GM12878 (cell line): ENCODE results near the gene ELFN2. TPM values are rescaled to one million over a fixed set of nuclear protein-coding genes. Genes with fewer than 3 reads are reported as not detected.

Experiments
- ATAC-seq: fragments of 200-7000 bp; cut with Tn5 transposase; 3 replicates; pipeline ENCODE4 v1.9.1; 2020; ENCODE audit warnings: mild to moderate bottlenecking, moderate library complexity
- BruUV-seq: library from RNA; stranded (reverse); fragments of 400-500 nt; replicated peaks from 2 replicates; lab custom pipeline; 2021; lab: Mats Ljungman, UMichigan
- CTCF ChIA-PET: fragments of 300-600 bp; sonication (Branson Sonifier 250); formaldehyde crosslinking; extraction: SDS; loops from one replicate; lab custom pipeline; 2021; ENCODE audit warnings: inconsistent platforms; lab: Yijun Ruan, JAX
- POLR2A ChIA-PET: fragments of 350-600 bp; formaldehyde crosslinking; extraction: SDS; loops from one replicate; lab custom pipeline; 2021; ENCODE audit warnings: inconsistent platforms; lab: Charles Lee
- RAD21 ChIA-PET: fragments of 300-600 bp; sonication (Branson Sonifier 250); formaldehyde crosslinking; loops from one replicate; lab custom pipeline; 2023; ENCODE audit warnings: antibody characterized with exemption; ENCODE audit not compliant: unreplicated experiment; lab: Charles Lee
- SMC1A ChIA-PET: fragments of 300-600 bp; sonication (Branson Sonifier 250); formaldehyde crosslinking; loops from one replicate; lab custom pipeline; 2023; ENCODE audit not compliant: unreplicated experiment, uncharacterized antibody; lab: Charles Lee
- DNase-seq: peaks from one replicate; pipeline ENCODE4 v3.0.0-alpha.2; 2011; ENCODE audit warnings: low read depth, low spot score
- FAIRE-seq: peaks from 3 replicates; lab custom pipeline; 2011; peaks lifted over from hg19 to GRCh38; lab: Jason Lieb, UNC
- H2AFZ ChIP-seq: 2 replicates; pipeline ENCODE4 v1.6.0; 2011; ENCODE audit warnings: low read depth, low read length, control low read depth; ENCODE audit not compliant: control insufficient read depth
- H3K27ac ChIP-seq: 2 replicates; pipeline ENCODE4 v1.5.1; 2011; ENCODE audit warnings: control low read depth; ENCODE audit not compliant: control insufficient read depth, insufficient read depth
- H3K27me3 ChIP-seq, 2 experiments: replicated peaks in 1 of 2; 2 replicates each; pipeline versions ENCODE4 v1.6.0 to v1.6.1; 2011; ENCODE audit warnings: low read length in 1 of 2; ENCODE audit not compliant: control insufficient read depth in 2 of 2, insufficient read depth in 2 of 2
- H3K36me3 ChIP-seq, 2 experiments: 2 replicates each; pipeline ENCODE4 v1.5.1; 2011; ENCODE audit warnings: low read length in 1 of 2; ENCODE audit not compliant: control insufficient read depth in 2 of 2, insufficient read depth in 2 of 2
- H3K4me1 ChIP-seq: 2 replicates; pipeline ENCODE4 v1.6.1; 2011; ENCODE audit warnings: mild to moderate bottlenecking, low read length, moderate library complexity, mixed read lengths; ENCODE audit not compliant: control insufficient read depth, insufficient read depth
- H3K4me2 ChIP-seq: 2 replicates; pipeline ENCODE4 v1.6.0; 2011; ENCODE audit warnings: control low read depth; ENCODE audit not compliant: control insufficient read depth, insufficient read depth
- H3K4me3 ChIP-seq: fragments of 200-600 bp; sonication (generic); 2 replicates; pipeline ENCODE4 v1.5.1; 2016
- H3K79me2 ChIP-seq: 2 replicates; pipeline ENCODE4 v1.6.0; 2011; ENCODE audit warnings: low read length; ENCODE audit not compliant: control insufficient read depth, insufficient read depth
- H3K9ac ChIP-seq: 2 replicates; pipeline ENCODE4 v1.8.0; 2011; ENCODE audit warnings: low read length, control low read depth, mixed read lengths; ENCODE audit not compliant: control insufficient read depth, insufficient read depth
- H3K9me3 ChIP-seq: replicated peaks from 3 replicates; pipeline ENCODE4 v1.5.1; 2011; ENCODE audit warnings: mild to moderate bottlenecking, low read length; ENCODE audit not compliant: control insufficient read depth, insufficient read depth
- H4K20me1 ChIP-seq: 2 replicates; pipeline ENCODE4 v1.6.0; 2011; ENCODE audit not compliant: control insufficient read depth, insufficient read depth
- BMI1 ChIP-seq: fragments of 450-650 bp; IDR thresholded peaks from 2 replicates; pipeline ENCODE4 v1.6.1; 2016; ENCODE audit warnings: mild to moderate bottlenecking, moderate library complexity, borderline replicate concordance
- CHD2 ChIP-seq: IDR thresholded peaks from 2 replicates; pipeline ENCODE4 v1.6.1; 2011; ENCODE audit warnings: low read depth, low read length, improper control_type of control experiment, borderline replicate concordance
- CTCF ChIP-seq, 3 experiments: IDR thresholded peaks in 2 of 3; conservative IDR thresholded peaks in 1 of 3; 2 replicates each; pipeline ENCODE4 v1.5.1; 2011; ENCODE audit warnings: low read depth in 3 of 3, low read length in 3 of 3, mild to moderate bottlenecking in 3 of 3, control low read depth in 2 of 3, moderate library complexity in 2 of 3, inconsistent platforms in 1 of 3, mixed read lengths in 1 of 3; ENCODE audit not compliant: control insufficient read depth in 2 of 3, insufficient read depth in 1 of 3; ENCODE audit errors: extremely low read depth in 1 of 3
- EGR1 ChIP-seq, 2 experiments: IDR thresholded peaks; 1 replicate in 1 of 2; 2 replicates in 1 of 2; pipeline ENCODE4 v1.6.1; 2011 to 2012; ENCODE audit warnings: low read depth in 2 of 2, low read length in 2 of 2, borderline replicate concordance in 1 of 2, mild to moderate bottlenecking in 1 of 2, moderate library complexity in 1 of 2
- ETV6 ChIP-seq, 2 experiments: fragments of 450-650 bp in 1 of 2; IDR thresholded peaks in 1 of 2; conservative IDR thresholded peaks in 1 of 2; 2 replicates each; pipeline ENCODE4 v1.6.1; 2014; ENCODE audit warnings: antibody characterized with exemption in 1 of 2, borderline replicate concordance in 1 of 2, low read depth in 1 of 2, mild to moderate bottlenecking in 1 of 2, moderate library complexity in 1 of 2
- IKZF1 ChIP-seq: fragments of 450-650 bp; conservative IDR thresholded peaks from 2 replicates; pipeline ENCODE4 v1.6.1; 2017; ENCODE audit warnings: antibody characterized with exemption, mild to moderate bottlenecking
- KLF5 ChIP-seq: fragments of 450-650 bp; IDR thresholded peaks from 2 replicates; pipeline ENCODE4 v1.6.1; 2014; ENCODE audit warnings: mild to moderate bottlenecking; ENCODE audit not compliant: partially characterized antibody
- PBX3 ChIP-seq: IDR thresholded peaks from 2 replicates; pipeline ENCODE4 v1.6.1; 2011; ENCODE audit warnings: mild to moderate bottlenecking, low read depth, low read length, moderate library complexity; ENCODE audit not compliant: insufficient replicate concordance
- SMC3 ChIP-seq: IDR thresholded peaks from 2 replicates; pipeline ENCODE4 v1.6.1; 2011; ENCODE audit warnings: low read length, improper control_type of control experiment, borderline replicate concordance
- STAT1 ChIP-seq: fragments of 450-650 bp; conservative IDR thresholded peaks from 2 replicates; pipeline ENCODE4 v1.6.1; 2014; ENCODE audit warnings: antibody characterized with exemption, mild to moderate bottlenecking
- ZBTB40 ChIP-seq: fragments of 450-650 bp; IDR thresholded peaks from 2 replicates; pipeline ENCODE4 v1.6.1; 2016; ENCODE audit warnings: mild to moderate bottlenecking, moderate library complexity, borderline replicate concordance
- WGBS: methylation state at CpG from one replicate; pipeline ENCODE4 v1.1.6; 2016; ENCODE audit warnings: low lambda C conversion rate; ENCODE audit not compliant: insufficient replicate concordance, insufficient coverage; ENCODE audit errors: missing lambda C conversion rate; 5-methylcytosine and 5-hydroxymethylcytosine counted together
- in situ Hi-C: fragments of 300-500 bp; cut with MboI; formaldehyde crosslinking; loops from 9 replicates; pipeline ENCODE4 v1.14.3; 2018; ENCODE audit warnings: mixed read lengths
- intact Hi-C: fragments of 100-400 bp; cut with micrococcal nuclease; formaldehyde crosslinking; loops from one replicate; pipeline ENCODE4 v1.14.2; 2022; ENCODE audit not compliant: unreplicated experiment
- polyA plus RNA-seq, 11 experiments: library from polyadenylated mRNA; depleted of rRNA in 4 of 11; unstranded in 6 of 11; stranded (reverse) in 5 of 11; fragments of >200 nt; fragmentation: Nextera tagmentation in 4 of 11; fragmentation: Illumina TruSeq in 1 of 11; extraction: Ambion mirVana in 4 of 11; extraction: Trizol in 1 of 11; gene quantifications; 1 replicate in 1 of 11; 2 replicates in 10 of 11; pipeline versions ENCODE4 v1.2.1 to v1.2.3, GENCODE V29; 2011 to 2016; ENCODE audit warnings: inconsistent platforms in 2 of 11, missing spikeins in 2 of 11, low read depth in 1 of 11
- total RNA-seq, 4 experiments: library from RNA; depleted of rRNA in 3 of 4; stranded (reverse); fragments of >200 nt in 3 of 4; fragmentation: Illumina TruSeq in 1 of 4; extraction: Trizol in 1 of 4; gene quantifications; 2 replicates each; pipeline versions ENCODE4 v1.2.1 to v1.2.3, GENCODE V29; 2013 to 2021

The ELFN2 gene
- total and polyA plus RNA-seq, 10 of the 15 experiments (the other 5 are each of a cell fraction or from before 2014, with no cell fraction given), result 0.03 to 0.05 TPM; not detected in 8

GRCh38 chr22:37330200-37331033 lies 96.9 kb downstream of the ELFN2 start:
- peak; percentile 41 for FAIRE-seq
- POLR2A ChIA-PET, result interaction anchor here (0.7 to 1.8 kb wide), 3 partner anchors 9 to 86 kb away, joined by 3 to 4 read pairs (median 4); partner anchors contain the start of gene RAC2
- BruUV-seq, result no TSS peak
- TF ChIP-seq IKZF1, result 0 out of 2 replicates have a peak, but pooled peaks have one; percentile 21
- TF ChIP-seq CHD2, result 0 out of 2 replicates have a peak, but pooled peaks have one; percentile 34
- peak; percentile 24 to 34 (median 26); a peak in 4 of 6 replicates for TF ChIP-seq CTCF (IDR thresholded peaks at IDR 0.05 in 2 of 3, conservative IDR thresholded peaks at IDR 0.05 in 1 of 3; ENCODE audit: control insufficient read depth in 2 of 3, extremely low read depth in 1 of 3, insufficient read depth in 1 of 3, low read depth in 3 of 3, low read length in 3 of 3)
- TF ChIP-seq SMC3, result no peak
- TF ChIP-seq STAT1, result no peak
- peak; percentile 95 for TF ChIP-seq BMI1
- no peak for TF ChIP-seq ZBTB40
- peak in 1 of 2 experiments; percentile 38; a peak in 1 of 3 replicates for TF ChIP-seq EGR1 (IDR thresholded peaks at IDR 0.05; ENCODE audit: borderline replicate concordance in 1 of 2, low read depth in 2 of 2, low read length in 2 of 2)
- peak; percentile 41 for TF ChIP-seq PBX3
- no peak for TF ChIP-seq ETV6 (conservative IDR thresholded peaks at IDR 0.05 in 1 of 2, IDR thresholded peaks at IDR 0.05 in 1 of 2; ENCODE audit: borderline replicate concordance in 1 of 2, low read depth in 1 of 2)
- no peak for TF ChIP-seq KLF5

More at GRCh38 chr22:37330200-37331033, 96.9 kb downstream of the ELFN2 start:
- ChIA-PET RAD21 (interaction anchor here (0.7 to 3.0 kb wide), 4 partner anchors 14 to 237 kb away, joined by 3 to 13 read pairs (median 5); no protein-coding TSS in a partner anchor), SMC1A (interaction anchor here (0.8 to 3.0 kb wide), 5 partner anchors 9 to 63 kb away, joined by 3 to 12 read pairs (median 4); no protein-coding TSS in a partner anchor), CTCF (interaction anchor here (0.6 to 3.4 kb wide), 15 partner anchors 10 to 471 kb away, joined by 3 to 17 read pairs (median 5); no protein-coding TSS in a partner anchor)
- Histone ChIP-seq H3K79me2 (no peaks in the 10 kb centered on the region), H3K27ac (no peak overlapping the region), H3K4me1 (no peaks in the 10 kb centered on the region; the same call in 1 of the 2 replicates), H3K4me2 (no peak overlapping the region), H3K27me3 (peaks cover 8 to 9% of the 10 kb centered on the region in 2 experiments), H4K20me1 (no peaks in the 10 kb centered on the region; the same call in 1 of the 2 replicates), H2AFZ (no peak overlapping the region), H3K36me3 (no peaks in the 10 kb centered on the region), H3K9me3 (no peaks in the 10 kb centered on the region), H3K4me3 (no peak overlapping the region), H3K9ac (no peak overlapping the region)
- DNase-seq, result no peak
- ATAC-seq, result peak; percentile 90
- intact Hi-C loops (no loop called here), in situ Hi-C loops (no loop called here)
- WGBS, result under 1% methylated on average over 9 of the region's 9 CpGs
